Liver (tissue), 3 donors: ENCODE data around the gene NAV2.

Source experiments
- TAF1 ChIP-seq: conservative IDR thresholded peaks from 2 replicates; pipeline ENCODE4 v1.6.1; 2016; ENCODE audit warnings: antibody characterized with exemption, mild to moderate bottlenecking
- TF ChIP-seq, protein P1 (sequence below): IDR thresholded peaks from 2 replicates; pipeline ENCODE4 v1.6.1; 2016; ENCODE audit warnings: antibody characterized with exemption, mild to moderate bottlenecking
- TF ChIP-seq, protein P2 (sequence below): fragments of 150-350 bp; IDR thresholded peaks from 2 replicates; pipeline ENCODE4 v1.5.1; 2017; ENCODE audit warnings: improper control_type of control experiment, low read depth, low read length; ENCODE audit not compliant: missing input control
- donor health status: healthy.
- donor health status: healthy.

DNA sequence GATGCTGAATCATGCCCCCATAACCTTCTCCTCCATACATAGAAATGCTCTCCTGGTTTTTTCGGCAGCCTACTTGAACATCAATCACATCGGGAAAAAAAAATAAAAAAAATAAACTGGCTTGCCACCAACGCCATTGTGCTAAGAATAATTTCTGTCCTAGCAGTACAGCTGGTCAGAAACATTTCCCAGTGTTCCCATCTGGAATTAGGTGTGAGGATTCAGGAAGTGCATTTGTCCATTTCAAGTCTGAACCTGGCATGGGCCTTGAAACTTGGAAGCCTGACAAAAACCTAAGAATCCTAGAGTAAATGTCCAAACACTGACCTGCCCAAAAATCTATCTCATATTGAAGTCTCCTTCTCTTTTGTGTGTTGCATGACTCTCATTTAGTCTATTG is 16.6 kb upstream of the NAV2 start:
- TF ChIP-seq, protein P1, sequence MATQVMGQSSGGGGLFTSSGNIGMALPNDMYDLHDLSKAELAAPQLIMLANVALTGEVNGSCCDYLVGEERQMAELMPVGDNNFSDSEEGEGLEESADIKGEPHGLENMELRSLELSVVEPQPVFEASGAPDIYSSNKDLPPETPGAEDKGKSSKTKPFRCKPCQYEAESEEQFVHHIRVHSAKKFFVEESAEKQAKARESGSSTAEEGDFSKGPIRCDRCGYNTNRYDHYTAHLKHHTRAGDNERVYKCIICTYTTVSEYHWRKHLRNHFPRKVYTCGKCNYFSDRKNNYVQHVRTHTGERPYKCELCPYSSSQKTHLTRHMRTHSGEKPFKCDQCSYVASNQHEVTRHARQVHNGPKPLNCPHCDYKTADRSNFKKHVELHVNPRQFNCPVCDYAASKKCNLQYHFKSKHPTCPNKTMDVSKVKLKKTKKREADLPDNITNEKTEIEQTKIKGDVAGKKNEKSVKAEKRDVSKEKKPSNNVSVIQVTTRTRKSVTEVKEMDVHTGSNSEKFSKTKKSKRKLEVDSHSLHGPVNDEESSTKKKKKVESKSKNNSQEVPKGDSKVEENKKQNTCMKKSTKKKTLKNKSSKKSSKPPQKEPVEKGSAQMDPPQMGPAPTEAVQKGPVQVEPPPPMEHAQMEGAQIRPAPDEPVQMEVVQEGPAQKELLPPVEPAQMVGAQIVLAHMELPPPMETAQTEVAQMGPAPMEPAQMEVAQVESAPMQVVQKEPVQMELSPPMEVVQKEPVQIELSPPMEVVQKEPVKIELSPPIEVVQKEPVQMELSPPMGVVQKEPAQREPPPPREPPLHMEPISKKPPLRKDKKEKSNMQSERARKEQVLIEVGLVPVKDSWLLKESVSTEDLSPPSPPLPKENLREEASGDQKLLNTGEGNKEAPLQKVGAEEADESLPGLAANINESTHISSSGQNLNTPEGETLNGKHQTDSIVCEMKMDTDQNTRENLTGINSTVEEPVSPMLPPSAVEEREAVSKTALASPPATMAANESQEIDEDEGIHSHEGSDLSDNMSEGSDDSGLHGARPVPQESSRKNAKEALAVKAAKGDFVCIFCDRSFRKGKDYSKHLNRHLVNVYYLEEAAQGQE, result no peak
- TF ChIP-seq, protein P2, sequence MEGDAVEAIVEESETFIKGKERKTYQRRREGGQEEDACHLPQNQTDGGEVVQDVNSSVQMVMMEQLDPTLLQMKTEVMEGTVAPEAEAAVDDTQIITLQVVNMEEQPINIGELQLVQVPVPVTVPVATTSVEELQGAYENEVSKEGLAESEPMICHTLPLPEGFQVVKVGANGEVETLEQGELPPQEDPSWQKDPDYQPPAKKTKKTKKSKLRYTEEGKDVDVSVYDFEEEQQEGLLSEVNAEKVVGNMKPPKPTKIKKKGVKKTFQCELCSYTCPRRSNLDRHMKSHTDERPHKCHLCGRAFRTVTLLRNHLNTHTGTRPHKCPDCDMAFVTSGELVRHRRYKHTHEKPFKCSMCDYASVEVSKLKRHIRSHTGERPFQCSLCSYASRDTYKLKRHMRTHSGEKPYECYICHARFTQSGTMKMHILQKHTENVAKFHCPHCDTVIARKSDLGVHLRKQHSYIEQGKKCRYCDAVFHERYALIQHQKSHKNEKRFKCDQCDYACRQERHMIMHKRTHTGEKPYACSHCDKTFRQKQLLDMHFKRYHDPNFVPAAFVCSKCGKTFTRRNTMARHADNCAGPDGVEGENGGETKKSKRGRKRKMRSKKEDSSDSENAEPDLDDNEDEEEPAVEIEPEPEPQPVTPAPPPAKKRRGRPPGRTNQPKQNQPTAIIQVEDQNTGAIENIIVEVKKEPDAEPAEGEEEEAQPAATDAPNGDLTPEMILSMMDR, result no peak
- no peak for TF ChIP-seq TAF1
